Activated CD8-positive, alpha-beta T cell treated with anti-CD3 and anti-CD28 coated beads, Interleukin-2, amount 10 ng/mL, durations not matched to agents 7 days and 5 days (primary cell): ENCODE measurements around the gene KIF5A. TPM values are rescaled to one million over a fixed set of nuclear protein-coding genes. Genes with fewer than 3 reads are reported as not detected.

Experiments
- ATAC-seq: fragments of 150-1000 bp; cut with Tn5 transposase; one replicate; pipeline ENCODE4 v1.10.0; 2021; ENCODE audit warnings: moderate library complexity
- CTCF ChIA-PET: fragments of 350-600 bp; sonication (Branson Sonifier 250); formaldehyde crosslinking; loops from one replicate; lab custom pipeline; 2021; ENCODE audit warnings: antibody characterized with exemption; lab: Charles Lee
- POLR2A ChIA-PET: fragments of 350-600 bp; sonication (Branson Sonifier 250); formaldehyde crosslinking; loops from one replicate; lab custom pipeline; 2021; ENCODE audit warnings: antibody characterized with exemption; lab: Charles Lee
- DNase-seq: peaks from one replicate; pipeline ENCODE4 v3.0.0-alpha.2; 2020
- H3K27ac Mint-ChIP-seq: one replicate; pipeline ENCODE4 v1.8.0; 2021; ENCODE audit warnings: mild to moderate bottlenecking, mixed read lengths
- H3K27me3 Mint-ChIP-seq: one replicate; pipeline ENCODE4 v1.8.0; 2021; ENCODE audit warnings: low read depth, mixed read lengths
- H3K36me3 Mint-ChIP-seq: one replicate; pipeline ENCODE4 v1.8.0; 2021; ENCODE audit warnings: low read depth, mixed read lengths
- H3K4me1 Mint-ChIP-seq: one replicate; pipeline ENCODE4 v1.8.0; 2021; ENCODE audit warnings: low read depth, mixed read lengths
- H3K4me3 Mint-ChIP-seq: one replicate; pipeline ENCODE4 v1.8.0; 2021; ENCODE audit warnings: mild to moderate bottlenecking, mixed read lengths
- H3K9me3 Mint-ChIP-seq: one replicate; pipeline ENCODE4 v1.8.0; 2022; ENCODE audit warnings: mixed read lengths; ENCODE audit not compliant: insufficient read depth
- total RNA-seq, 2 experiments: library from RNA; stranded (reverse); gene quantifications; one replicate each; pipeline ENCODE4 v1.2.3, GENCODE V29; 2021

Gene KIF5A
- total RNA-seq, 2 experiments from 2014 or later: 0.99 to 1.4 TPM

GRCh38 chr12:57622293-57623245, 72.7 kb downstream of the KIF5A start:
- no peak overlapping the region for H3K27ac Mint-ChIP-seq
- peaks cover 93% of the 10 kb centered on the region for H3K27me3 Mint-ChIP-seq
- DNase-seq (no peak), ATAC-seq (no peak)
- CTCF ChIA-PET: interaction anchor here (0.8 to 4.8 kb wide), 14 partner anchors 8 to 165 kb away, joined by 3 to 87 read pairs (median 3); partner anchors contain the start of genes ARHGEF25 and PIP4K2C
- H3K9me3 Mint-ChIP-seq: no peaks in the 10 kb centered on the region
- POLR2A ChIA-PET: no interaction called here
- H3K4me1 Mint-ChIP-seq: peaks cover 32% of the 10 kb centered on the region
- H3K4me3 Mint-ChIP-seq: no peak overlapping the region
- H3K36me3 Mint-ChIP-seq: no peaks in the 10 kb centered on the region

- DNase-seq (no peak), ATAC-seq (no peak)
- Mint-ChIP-seq H3K27ac (no peak overlapping the region), H3K4me1 (peaks cover 35% of the 10 kb centered on the region), H3K9me3 (no peaks in the 10 kb centered on the region), H3K36me3 (no peaks in the 10 kb centered on the region), H3K4me3 (no peak overlapping the region), H3K27me3 (peaks cover 92% of the 10 kb centered on the region)
- CTCF ChIA-PET: interaction anchor here (1.4 to 4.8 kb wide), 4 partner anchors 20 to 49 kb away, joined by 4 to 87 read pairs (median 14); no protein-coding TSS in a partner anchor
- POLR2A ChIA-PET: no interaction called here
These were observed 73.5 kb downstream of the KIF5A start for GRCh38 chr12:57623385-57623784.

GRCh38 chr12:57623811-57624390, 74.1 kb downstream of the KIF5A start:
- DNase-seq: no peak
- ChIA-PET CTCF (interaction anchor here (1.7 to 4.3 kb wide), 2 partner anchors 41 to 165 kb away, joined by 4 to 22 read pairs; no protein-coding TSS in a partner anchor), POLR2A (no interaction called here)
- H3K4me1 Mint-ChIP-seq: peaks cover 34% of the 10 kb centered on the region
- H3K4me3 Mint-ChIP-seq: no peak overlapping the region
- H3K36me3 Mint-ChIP-seq: no peaks in the 10 kb centered on the region
- peaks cover 94% of the 10 kb centered on the region for H3K27me3 Mint-ChIP-seq
- no peak overlapping the region for H3K27ac Mint-ChIP-seq
- H3K9me3 Mint-ChIP-seq: no peaks in the 10 kb centered on the region
- no peak for ATAC-seq

- peaks cover 93% of the 10 kb centered on the region for H3K27me3 Mint-ChIP-seq
- H3K4me1 Mint-ChIP-seq: peaks cover 30% of the 10 kb centered on the region
- no peak for ATAC-seq
- no peak for DNase-seq
- no peak overlapping the region for H3K27ac Mint-ChIP-seq
- ChIA-PET CTCF (interaction anchor here (1.7 to 4.3 kb wide), 2 partner anchors 41 to 166 kb away, joined by 4 to 22 read pairs; no protein-coding TSS in a partner anchor), POLR2A (no interaction called here)
- no peak overlapping the region for H3K4me3 Mint-ChIP-seq
- no peaks in the 10 kb centered on the region for H3K9me3 Mint-ChIP-seq
- H3K36me3 Mint-ChIP-seq: no peaks in the 10 kb centered on the region
These were observed 74.8 kb downstream of the KIF5A start for GRCh38 chr12:57624441-57625220.

GRCh38 chr12:57625261-57626032, 75.6 kb downstream of the KIF5A start:
- peaks cover 91% of the 10 kb centered on the region for H3K27me3 Mint-ChIP-seq
- peaks cover 23% of the 10 kb centered on the region for H3K4me1 Mint-ChIP-seq
- POLR2A ChIA-PET: no interaction called here
- H3K36me3 Mint-ChIP-seq: no peaks in the 10 kb centered on the region
- no peaks in the 10 kb centered on the region for H3K9me3 Mint-ChIP-seq
- DNase-seq: no peak
- no peak overlapping the region for H3K27ac Mint-ChIP-seq
- no peak overlapping the region for H3K4me3 Mint-ChIP-seq
- CTCF ChIA-PET: interaction anchor here (1.7 to 4.3 kb wide), 2 partner anchors 42 to 167 kb away, joined by 4 to 22 read pairs; no protein-coding TSS in a partner anchor
- ATAC-seq: no peak

- Mint-ChIP-seq H3K9me3 (no peaks in the 10 kb centered on the region), H3K27me3 (peaks cover 91% of the 10 kb centered on the region), H3K36me3 (no peaks in the 10 kb centered on the region), H3K27ac (no peak overlapping the region), H3K4me1 (peaks cover 15% of the 10 kb centered on the region), H3K4me3 (no peak overlapping the region)
- DNase-seq: no peak
- ChIA-PET CTCF (interaction anchor here (4.3 kb wide), 1 partner anchor 43 kb away, joined by 22 read pairs; no protein-coding TSS in a partner anchor), POLR2A (no interaction called here)
- ATAC-seq: no peak
These were observed 76.5 kb downstream of the KIF5A start for GRCh38 chr12:57626111-57626920.

GRCh38 chr12:57626921-57627445, 77.1 kb downstream of the KIF5A start:
- ATAC-seq: no peak
- no peak overlapping the region for H3K4me3 Mint-ChIP-seq
- no peaks in the 10 kb centered on the region for H3K9me3 Mint-ChIP-seq
- no peak overlapping the region for H3K27ac Mint-ChIP-seq
- no peak for DNase-seq
- ChIA-PET CTCF (interaction anchor here (0.8 to 4.3 kb wide), 12 partner anchors 10 to 168 kb away, joined by 3 to 22 read pairs (median 4); partner anchors contain the start of genes ARHGEF25 and TSPAN31), POLR2A (no interaction called here)
- peaks cover 12% of the 10 kb centered on the region for H3K4me1 Mint-ChIP-seq
- peaks cover 89% of the 10 kb centered on the region for H3K27me3 Mint-ChIP-seq
- H3K36me3 Mint-ChIP-seq: no peaks in the 10 kb centered on the region

- POLR2A ChIA-PET: interaction anchor here (0.7 kb wide), 1 partner anchor 14 kb away, joined by 4 read pairs; no protein-coding TSS in a partner anchor
- DNase-seq (peak; percentile 45), ATAC-seq (peak; percentile 56)
- CTCF ChIA-PET: interaction anchor here (0.7 to 4.3 kb wide), 16 partner anchors 8 to 169 kb away, joined by 3 to 22 read pairs (median 4); partner anchors contain the start of genes ARHGEF25, GLI1 and TSPAN31
- H3K4me1 Mint-ChIP-seq: peaks cover 12% of the 10 kb centered on the region
- no peak overlapping the region for H3K4me3 Mint-ChIP-seq
- H3K9me3 Mint-ChIP-seq: no peaks in the 10 kb centered on the region
- H3K36me3 Mint-ChIP-seq: no peaks in the 10 kb centered on the region
- no peak overlapping the region for H3K27ac Mint-ChIP-seq
- H3K27me3 Mint-ChIP-seq: peaks cover 86% of the 10 kb centered on the region
These were observed 77.8 kb downstream of the KIF5A start for GRCh38 chr12:57627501-57628279.
